H1 (cell line): Measurements from ENCODE around the gene KCNQ1. TPM values are rescaled to one million over a fixed set of nuclear protein-coding genes. Genes with fewer than 3 reads are reported as not detected.

ENCODE experiments used
- ATF2 ChIP-seq: IDR thresholded peaks from 2 replicates; pipeline ENCODE4 v1.6.1; 2012; ENCODE audit warnings: low read length, inconsistent platforms
- CHD1 ChIP-seq: IDR thresholded peaks from 2 replicates; pipeline ENCODE4 v1.6.1; 2012; ENCODE audit warnings: low read depth, low read length, improper control_type of control experiment
- MAFK ChIP-seq: IDR thresholded peaks from 2 replicates; pipeline ENCODE4 v1.6.1; 2012; ENCODE audit warnings: low read depth, mild to moderate bottlenecking, improper control_type of control experiment, low read length
- POLR2A ChIP-seq, 2 experiments: IDR thresholded peaks; 1 replicate in 1 of 2; 2 replicates in 1 of 2; pipeline ENCODE4 v1.6.1; 2011; ENCODE audit warnings: low read depth in 2 of 2, low read length in 2 of 2, mild to moderate bottlenecking in 2 of 2; ENCODE audit errors: control extremely low read depth in 1 of 2
- RNF2 ChIP-seq: fragments of 200-900, 300-1000 bp; sonication (generic); IDR thresholded peaks from 2 replicates; pipeline ENCODE4 v1.7.1; 2016; ENCODE audit warnings: borderline replicate concordance, low read depth, mild to moderate bottlenecking, antibody characterized with exemption, low read length; ENCODE audit not compliant: poor library complexity, severe bottlenecking; ENCODE audit errors: missing control alignments
- ZNF274 ChIP-seq: IDR thresholded peaks from 2 replicates; pipeline ENCODE4 v1.7.0; 2012; ENCODE audit warnings: low read length, borderline replicate concordance; ENCODE audit errors: extremely low read depth
- polyA plus RNA-seq, 7 experiments: library from polyadenylated mRNA; depleted of rRNA in 3 of 7; stranded (reverse) in 5 of 7; unstranded in 2 of 7; fragments of >200 nt in 5 of 7; fragments of 200-250 nt in 2 of 7; gene quantifications; 1 replicate in 5 of 7; 2 replicates in 1 of 7; 4 replicates in 1 of 7; pipeline versions ENCODE4 v1.2.1 to v1.2.3, GENCODE V29; 2011 to 2013; ENCODE audit warnings: missing spikeins in 2 of 7, mixed read lengths in 2 of 7
- total RNA-seq: library from RNA; stranded (reverse); fragmentation: NEBNext Ultra II Directional; extraction: Animal tissue kit (Norgen Biotek cat#: 25700); gene quantifications from 2 replicates; pipeline ENCODE4 v1.2.1, GENCODE V29; 2021

The KCNQ1 gene
- total and polyA plus RNA-seq, 2 of the 8 experiments (the other 6 are each of a cell fraction or from before 2014, with no cell fraction given), result 1.9 to 2.0 TPM

GRCh38 chr11:2466069-2466801 lies 21.4 kb downstream of the KCNQ1 start (continued):
- TF ChIP-seq RNF2 (no peak), MAFK (no peak), ATF2 (no peak), ZNF274 (no peak), CHD1 (no peak), POLR2A (IDR thresholded peaks at IDR 0.05; ENCODE audit: control extremely low read depth in 1 of 2, low read depth in 2 of 2, low read length in 2 of 2) (no peak)
